Fibroblast of the conjunctiva (primary cell): ENCODE measurements around the gene ZNF512B.
"Not testable (repeated sequence)": the region's sequence is repeated elsewhere in the genome, so short reads cannot be mapped to it uniquely, and the experiment has no call there.

Source experiments
- DNase-seq: peaks from one replicate; pipeline ENCODE4 v3.0.0-alpha.2; 2010; ENCODE audit warnings: low read depth

The ZNF512B gene, protein sequence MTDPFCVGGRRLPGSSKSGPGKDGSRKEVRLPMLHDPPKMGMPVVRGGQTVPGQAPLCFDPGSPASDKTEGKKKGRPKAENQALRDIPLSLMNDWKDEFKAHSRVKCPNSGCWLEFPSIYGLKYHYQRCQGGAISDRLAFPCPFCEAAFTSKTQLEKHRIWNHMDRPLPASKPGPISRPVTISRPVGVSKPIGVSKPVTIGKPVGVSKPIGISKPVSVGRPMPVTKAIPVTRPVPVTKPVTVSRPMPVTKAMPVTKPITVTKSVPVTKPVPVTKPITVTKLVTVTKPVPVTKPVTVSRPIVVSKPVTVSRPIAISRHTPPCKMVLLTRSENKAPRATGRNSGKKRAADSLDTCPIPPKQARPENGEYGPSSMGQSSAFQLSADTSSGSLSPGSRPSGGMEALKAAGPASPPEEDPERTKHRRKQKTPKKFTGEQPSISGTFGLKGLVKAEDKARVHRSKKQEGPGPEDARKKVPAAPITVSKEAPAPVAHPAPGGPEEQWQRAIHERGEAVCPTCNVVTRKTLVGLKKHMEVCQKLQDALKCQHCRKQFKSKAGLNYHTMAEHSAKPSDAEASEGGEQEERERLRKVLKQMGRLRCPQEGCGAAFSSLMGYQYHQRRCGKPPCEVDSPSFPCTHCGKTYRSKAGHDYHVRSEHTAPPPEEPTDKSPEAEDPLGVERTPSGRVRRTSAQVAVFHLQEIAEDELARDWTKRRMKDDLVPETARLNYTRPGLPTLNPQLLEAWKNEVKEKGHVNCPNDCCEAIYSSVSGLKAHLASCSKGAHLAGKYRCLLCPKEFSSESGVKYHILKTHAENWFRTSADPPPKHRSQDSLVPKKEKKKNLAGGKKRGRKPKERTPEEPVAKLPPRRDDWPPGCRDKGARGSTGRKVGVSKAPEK

DNA sequence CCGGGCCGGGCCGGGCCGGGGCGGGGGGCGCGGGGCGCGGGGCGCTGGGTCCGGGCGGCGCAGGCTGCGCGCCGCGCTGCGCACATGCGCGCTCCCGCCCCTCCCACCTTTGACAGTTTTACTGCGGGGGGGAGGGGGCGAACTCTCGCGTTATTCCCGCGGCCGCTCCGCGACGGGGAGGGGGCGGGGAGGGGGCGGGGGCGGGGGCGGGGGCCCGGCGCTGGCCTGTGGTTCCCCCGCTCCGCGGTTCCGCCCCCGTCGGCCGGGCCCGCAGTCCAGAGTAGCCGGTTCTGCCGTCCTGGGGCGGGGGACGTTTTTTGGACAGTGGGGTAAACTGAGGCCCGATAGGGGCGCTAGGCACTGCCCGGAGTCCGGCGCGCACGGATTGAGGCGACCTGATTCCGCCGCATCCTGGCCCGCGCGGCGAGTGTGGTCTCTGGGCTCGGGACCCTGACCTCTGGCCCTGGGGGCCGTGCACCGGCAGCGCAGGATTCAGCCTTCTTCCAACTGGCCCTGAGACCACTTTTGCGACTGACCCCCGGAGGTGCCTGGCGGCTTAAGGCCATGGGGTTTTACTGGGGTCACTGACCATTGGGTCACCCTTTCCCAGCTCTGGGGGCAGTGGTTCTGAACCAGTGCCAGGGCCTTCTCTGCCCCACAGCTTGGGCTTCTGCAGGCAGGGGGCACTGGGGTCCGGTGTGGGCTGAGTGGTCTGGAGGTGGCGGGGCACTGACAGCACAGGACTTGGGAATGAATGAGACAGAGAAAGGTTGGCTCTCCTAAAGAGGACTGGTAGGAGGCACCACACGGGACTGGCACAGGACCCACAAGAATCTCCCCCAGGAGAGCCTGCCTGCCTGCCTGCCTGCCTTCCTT is at the start of gene ZNF512B:
ZNF512B (minus strand) TSS at position 93 of the 876 bp plus-strand sequence. CDS start 1,980 bp downstream, outside the sequence.
- DNase-seq, result no peak

DNA sequence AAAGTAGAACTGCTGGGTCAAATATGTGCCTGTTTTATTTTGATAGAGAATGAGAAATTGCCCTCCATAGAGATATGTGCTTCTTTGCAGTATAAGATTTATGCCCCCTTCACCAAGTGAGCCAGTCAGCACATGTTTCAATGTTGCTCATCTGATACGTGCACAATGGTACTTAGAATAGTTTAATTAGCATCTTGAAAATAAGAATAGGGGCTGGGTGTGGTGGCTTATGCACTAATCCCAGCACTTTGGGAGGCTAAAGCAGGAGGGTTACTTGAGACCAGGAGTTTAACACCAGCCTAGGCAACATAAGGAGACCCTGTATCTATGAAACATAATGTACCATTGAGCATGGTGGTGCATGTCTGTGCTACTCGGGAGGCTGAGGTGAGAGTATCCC is 45.9 kb upstream of the ZNF512B start:
- DNase-seq, result no peak

DNA sequence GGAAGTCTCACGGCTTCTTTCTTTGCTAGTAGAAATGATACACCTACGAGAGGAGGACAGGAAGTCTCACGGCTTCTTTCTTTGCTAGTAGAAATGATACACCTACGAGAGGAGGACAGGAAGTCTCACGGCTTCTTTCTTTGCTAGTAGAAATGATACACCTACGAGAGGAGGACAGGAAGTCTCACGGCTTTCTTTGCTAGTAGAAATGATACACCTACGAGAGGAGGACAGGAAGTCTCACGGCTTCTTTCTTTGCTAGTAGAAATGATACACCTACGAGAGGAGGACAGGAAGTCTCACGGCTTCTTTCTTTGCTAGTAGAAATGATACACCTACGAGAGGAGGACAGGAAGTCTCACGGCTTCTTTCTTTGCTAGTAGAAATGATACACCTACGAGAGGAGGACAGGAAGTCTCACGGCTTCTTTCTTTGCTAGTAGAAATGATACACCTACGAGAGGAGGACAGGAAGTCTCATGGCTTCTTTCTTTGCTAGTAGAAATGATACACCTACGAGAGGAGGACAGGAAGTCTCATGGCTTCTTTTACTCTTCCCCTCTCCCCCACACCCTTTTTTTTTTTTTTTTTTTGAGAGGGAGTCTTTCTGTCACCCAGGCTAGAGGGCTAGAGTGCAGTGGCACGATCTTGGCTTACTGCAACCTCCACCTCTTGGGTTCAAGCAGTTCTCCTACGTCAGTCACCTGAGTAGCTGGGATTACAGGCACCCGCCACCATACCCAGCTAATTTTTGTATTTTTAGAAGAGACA is 42.8 kb upstream of the ZNF512B start:
- DNase-seq, result not testable (repeated sequence)

DNA sequence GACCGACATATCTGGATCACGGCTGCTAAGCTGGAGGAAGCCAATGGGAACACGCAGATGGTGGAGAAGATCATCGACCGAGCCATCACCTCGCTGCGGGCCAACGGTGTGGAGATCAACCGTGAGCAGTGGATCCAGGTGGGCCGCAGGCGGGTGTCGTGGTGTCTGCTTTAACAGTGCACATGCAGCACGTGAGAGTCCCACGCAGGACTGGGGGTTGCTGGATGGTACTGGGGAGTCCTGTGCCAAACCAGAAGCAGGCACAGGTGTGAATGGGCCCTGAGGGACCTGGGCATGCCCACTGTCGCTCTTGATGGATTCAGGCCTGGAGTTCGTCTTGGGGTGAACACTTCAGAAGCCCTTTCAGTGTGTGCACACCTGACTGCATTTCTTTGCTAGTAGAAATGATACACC is 41.6 kb upstream of the ZNF512B start:
- no peak for DNase-seq

DNA sequence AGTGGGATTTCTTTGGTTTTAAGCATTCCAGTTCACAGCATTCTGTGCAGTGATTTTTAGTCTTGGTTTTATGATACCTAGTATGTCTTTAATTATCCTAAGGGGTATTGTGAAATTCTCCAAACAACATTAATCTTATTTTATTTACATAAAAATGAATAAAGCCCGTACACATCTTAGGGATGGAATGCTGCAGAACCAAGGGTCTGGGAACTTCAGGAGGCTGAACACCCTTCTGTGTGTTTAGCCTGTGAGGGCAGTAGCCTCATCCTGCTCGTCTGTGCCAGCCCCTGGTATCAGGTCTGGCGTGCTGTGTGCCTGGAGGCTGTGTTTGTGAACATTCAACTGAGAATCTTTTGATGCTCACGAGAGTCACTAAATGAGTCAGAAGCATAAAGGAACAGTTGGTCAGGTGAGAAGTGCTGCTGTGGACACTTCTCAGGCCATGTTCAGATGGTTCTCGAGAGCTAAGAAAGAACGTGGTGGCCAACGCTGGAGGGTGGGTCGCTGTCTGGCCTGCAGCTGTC is 41.0 kb upstream of the ZNF512B start:
- no peak for DNase-seq

DNA sequence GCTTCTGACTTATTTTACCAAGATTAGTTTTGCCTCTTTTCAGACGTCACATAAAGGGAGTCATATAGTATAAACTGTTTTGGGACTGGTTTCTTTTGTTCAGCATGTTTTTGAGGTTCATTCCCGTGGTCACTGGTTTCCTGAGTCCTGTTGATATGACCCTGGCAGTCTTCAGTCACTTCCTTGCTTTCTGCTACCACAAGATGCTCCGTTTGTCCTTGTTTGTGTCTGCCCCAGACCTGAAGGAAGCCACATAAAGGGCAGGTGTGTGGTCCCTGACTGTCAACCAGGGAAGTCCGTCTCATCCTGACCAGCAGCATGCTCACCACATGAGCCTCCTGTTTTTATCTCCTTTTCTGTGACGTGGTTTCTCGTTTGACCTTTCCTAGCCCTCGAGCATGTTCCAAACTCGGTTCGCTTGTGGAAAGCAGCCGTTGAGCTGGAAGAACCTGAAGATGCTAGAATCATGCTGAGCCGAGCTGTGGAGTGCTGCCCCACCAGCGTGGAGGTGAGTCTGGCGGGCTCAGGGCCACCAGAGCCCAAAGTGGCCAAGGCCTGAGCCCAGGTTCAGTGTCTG is 40.2 kb upstream of the ZNF512B start:
- DNase-seq, result no peak

DNA sequence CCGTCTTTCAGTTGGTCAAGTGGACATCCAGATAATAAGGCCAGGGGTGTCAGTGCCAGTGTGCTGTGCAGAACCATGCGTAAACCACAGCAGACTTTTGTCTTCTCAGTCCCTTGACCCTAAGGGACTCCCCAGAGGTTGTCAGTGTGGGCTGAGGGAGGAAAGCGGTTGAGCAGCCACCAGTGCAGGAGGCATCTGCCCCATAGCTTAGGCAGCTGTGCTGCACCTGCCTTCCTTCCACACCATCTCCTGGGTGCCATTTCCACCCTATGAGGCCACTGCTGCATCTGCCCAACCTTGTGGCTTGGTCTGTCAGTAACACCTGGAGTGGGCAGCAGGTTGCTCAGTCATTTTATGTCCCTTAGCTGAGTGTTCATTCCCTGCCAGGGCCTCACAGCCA is 37.2 kb upstream of the ZNF512B start:
- no peak for DNase-seq

DNA sequence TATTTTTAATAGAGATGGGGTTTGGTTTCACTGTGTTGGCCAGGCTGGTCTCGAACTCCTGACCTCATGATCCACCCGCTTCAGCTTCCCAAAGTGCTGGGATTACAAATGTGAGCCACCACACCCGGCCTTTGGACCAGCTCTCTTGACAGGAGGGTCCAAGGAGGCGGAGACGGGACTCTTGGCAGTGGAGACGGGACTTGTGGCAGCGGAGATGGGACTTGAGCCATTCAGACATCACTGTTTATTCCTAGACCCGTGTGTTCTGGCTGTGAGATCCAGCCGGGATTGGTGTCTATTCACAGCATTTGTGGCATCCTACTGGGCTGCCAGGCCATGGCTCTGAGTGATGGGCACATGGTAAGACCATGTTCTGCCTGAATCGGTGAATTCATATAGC is 36.8 kb upstream of the ZNF512B start:
- no peak for DNase-seq

DNA sequence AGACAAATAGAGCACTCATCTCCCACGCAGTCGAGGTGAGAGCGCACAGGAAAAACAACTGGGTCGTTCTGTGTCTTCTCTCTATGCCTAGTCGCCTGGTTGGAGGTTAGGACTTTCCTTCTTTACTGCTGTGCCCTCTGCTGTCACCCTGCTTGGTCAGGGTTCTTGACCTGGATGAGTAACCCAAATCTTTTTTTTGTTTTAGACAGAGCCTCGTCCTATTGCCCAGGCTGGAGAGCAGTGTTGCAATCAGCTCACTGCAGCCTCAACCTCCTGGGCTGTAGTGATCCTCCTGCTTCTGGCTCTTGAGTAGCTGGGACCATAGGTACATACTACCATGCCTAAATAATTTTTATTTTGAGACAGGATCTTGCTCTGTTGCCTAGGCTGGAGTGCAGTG is 35.7 kb upstream of the ZNF512B start:
- DNase-seq, result no peak

DNA sequence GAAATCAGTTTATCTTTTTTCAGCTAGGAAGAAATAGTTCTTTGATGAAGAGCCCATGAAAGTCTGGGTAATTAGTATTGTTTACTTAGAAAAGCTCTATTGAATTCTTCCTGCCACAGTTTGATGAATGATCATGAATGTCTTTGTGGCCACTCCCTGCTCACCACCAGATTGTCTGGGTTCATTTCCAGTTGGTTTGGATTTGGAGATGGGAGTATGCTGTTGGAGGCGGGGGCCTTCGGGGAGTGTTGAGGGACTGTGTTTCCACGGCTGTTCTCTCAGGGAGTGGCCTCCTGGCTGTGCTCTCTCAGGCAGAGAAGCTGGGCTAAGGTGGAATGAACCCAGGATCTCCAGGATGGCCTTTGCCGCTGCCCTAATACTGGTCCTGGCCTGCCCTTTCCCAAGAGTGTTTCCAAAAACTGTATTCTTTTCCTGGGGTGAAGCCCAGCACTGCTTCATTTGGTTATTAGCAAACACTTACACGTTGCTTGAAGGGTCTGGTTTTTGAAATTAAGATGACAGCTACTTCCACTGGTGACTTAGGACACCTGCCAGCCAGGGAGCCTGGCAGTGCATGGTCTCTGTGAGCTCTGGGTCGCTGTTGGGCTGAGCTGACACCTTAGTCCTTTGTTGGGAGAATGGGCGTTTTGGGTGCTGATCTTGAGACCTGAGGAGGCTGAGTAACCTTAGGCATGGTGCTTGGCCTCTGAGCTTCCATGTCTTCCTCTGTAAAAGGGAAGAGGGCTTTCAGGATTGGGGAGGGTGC is 34.4 kb upstream of the ZNF512B start:
- DNase-seq, result no peak

DNA sequence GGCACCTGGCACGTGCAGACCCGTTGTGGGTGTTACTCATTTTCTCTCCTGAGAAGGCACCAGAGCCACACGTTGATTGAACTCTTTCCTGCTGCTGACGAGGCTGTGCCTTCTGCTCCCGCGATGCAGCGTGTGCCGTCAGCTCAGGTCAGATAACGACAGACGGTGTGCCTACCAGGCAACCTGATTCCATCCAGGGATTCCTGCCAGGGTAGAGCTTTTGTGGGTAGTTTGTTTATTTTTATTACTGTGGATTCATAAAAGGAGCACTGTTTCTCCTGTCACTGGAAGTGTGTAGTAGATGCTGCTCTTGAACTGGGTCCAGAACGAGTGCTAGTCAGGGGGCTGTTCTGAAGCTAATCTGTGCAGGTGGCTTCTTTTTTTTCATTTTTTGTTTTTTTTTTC is 31.9 kb upstream of the ZNF512B start:
- DNase-seq, result no peak

DNA sequence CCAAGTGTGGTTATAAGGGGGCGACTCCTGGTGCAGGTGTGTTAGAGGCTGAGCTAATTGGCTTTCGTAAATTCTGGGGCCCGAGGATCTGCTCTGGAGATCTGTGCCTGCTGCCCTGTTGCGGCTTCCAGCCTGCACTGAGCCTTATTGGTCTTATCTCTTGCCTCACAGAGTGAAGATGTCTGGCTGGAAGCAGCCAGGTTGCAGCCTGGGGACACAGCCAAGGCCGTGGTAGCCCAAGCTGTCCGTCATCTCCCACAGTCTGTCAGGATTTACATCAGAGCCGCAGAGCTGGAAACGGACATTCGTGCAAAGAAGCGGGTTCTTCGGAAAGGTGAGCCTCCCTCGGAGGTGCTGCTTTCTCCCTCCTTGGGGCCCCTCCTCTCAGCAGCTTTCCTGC is 31.2 kb upstream of the ZNF512B start:
- no peak for DNase-seq

DNA sequence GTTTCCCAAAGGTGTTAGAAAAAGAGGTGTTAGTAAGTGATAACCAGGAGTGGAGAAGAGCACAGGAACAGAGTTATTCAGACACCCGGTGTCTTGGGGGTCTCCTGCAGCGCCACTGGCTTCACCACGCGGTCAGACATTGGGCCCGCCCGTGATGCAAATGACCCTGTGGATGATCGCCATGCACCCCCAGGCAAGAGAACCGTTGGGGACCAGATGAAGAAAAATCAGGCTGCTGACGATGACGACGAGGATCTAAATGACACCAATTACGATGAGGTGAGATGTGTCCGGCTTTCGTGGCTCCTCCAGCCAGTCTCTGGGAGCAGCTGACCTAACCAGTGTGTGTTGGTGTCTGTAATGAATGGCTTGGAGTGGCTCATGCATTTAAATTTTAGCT is 13.2 kb upstream of the ZNF512B start:
- no peak for DNase-seq

DNA sequence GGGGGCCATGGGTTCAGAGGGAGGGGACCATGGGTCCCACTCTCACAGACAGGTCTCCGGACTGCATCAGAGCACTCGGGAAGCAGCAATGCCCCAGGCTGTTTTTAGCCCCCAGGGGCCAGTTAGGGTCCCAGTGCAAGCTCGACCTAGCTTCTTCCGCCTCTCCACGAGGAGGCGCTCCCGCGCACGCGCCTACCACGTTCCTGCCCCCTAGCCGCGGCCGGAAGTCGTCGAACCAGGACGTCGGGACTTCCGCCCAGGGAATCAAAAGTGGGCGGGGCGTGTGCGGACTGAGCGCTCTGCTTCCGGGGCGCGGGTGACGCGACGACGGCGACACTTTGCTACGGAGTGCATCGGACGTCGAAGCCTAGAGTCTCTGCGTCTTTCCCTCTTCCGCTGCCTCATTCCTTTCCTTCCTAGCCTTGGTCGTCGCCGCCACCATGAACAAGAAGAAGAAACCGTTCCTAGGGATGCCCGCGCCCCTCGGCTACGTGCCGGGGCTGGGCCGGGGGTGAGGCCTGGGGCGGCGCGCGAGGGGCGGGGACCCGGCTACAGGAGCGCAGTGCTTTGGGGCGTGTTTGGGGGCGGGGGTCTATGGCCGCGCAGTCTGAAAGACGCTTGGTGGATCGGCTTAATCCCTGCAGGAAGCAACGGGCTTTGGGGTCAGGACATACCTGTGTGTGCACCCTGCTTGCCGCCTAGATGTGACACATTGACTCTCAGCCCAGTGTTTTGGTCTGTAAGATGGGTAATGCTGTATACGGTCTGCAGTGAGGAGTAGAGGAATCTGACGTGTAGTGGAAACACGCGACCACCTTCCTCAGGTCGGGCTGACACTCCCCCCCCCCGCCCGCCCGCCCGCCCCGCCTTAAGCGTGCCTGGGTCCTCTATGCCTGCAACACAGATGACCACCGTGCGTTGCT is 11.3 kb upstream of the ZNF512B start, which contains the start of gene PRPF6:
PRPF6 (plus strand) TSS at position 327 of the 923 bp plus-strand sequence; CDS start at position 441, 114 bp downstream.
- DNase-seq, result peak; percentile 93

DNA sequence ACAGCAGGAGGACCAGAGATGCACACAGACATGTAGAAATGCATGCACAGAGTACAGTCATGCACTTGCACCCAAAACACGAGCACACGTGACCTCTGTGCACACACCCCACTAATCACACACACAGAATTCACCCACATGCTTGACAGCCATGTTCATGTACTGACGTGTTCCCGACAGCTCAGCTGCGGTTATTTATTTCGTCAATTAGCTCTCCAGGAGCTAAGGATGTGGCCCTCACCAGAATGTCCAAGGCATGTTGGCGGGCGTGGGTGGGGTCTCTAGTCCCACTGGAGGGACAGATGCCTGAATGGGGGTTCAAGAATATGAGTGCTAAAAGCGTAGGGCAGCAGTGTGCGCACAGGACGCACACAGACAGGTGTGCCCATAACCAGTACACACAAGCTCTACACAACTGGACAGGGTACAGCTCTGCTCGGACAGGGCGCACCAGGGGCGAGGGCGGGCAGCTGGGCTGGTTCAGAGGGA is 10.6 kb upstream of the ZNF512B start:
- DNase-seq, result no peak

DNA sequence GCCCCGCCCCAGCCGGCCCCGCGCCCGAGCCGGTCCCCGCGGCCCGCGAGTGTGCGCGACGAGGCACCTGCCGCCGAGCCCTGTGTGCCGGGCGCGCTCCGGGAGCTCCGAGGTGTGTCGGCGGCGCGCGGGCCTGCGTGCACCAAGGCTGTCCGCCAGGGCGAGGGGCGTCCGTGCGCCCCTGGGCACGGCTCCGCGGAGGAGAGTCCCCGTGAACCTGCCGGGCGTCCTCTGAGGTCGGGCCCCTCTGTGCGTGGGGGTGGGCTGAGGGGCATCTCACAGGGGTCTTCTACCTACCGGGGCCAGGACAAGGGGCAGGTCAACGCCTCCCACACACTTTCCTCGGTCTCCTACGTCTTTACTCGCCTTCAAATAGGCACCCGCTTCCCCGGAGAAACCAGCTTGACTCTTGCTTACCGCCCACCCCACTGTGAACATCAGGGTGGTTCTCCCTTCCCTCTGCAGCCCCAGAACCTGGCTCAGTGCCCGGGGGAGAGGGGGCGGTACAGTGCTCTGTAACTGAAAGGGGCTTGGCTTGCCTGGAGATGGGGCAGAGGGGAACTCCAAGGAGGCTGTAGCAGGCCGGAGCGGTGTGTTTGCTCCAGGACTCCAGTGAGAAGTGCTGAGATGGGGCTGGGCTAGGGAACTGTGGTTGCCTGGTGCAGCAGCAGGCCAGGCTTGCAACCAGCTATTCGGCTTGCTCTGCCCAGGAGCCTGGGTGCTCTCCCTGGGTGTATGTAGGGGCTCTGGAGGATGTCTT is 10.0 kb upstream of the ZNF512B start, which contains the start of gene SAMD10:
SAMD10 (minus strand) TSS at position 86 of the 760 bp plus-strand sequence. CDS start 175 bp downstream, outside the sequence.
- DNase-seq, result no peak

DNA sequence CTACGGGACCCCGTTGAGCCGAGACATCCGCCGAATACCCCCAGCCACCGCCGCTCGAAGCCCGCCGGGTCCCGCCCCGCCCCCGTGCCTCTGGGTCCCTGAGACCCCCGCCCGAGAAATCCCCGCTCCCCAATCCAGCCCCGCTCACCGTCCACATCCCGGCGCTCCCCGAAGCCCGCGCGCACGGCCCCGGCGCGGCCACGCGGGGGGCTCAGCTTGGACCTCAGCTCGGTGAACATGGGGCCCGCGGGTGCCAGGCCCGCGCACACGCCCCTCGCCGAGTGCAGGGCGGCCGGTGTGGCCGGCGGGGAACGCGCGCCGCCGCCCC is 9.5 kb upstream of the ZNF512B start:
- DNase-seq, result no peak
